Neural progenitor cell (in vitro differentiated cells): ENCODE measurements around the gene TSPEAR.

Experiments
- EZH2 ChIP-seq: fragments of 200-600 bp; sonication (generic); IDR thresholded peaks from 2 replicates; pipeline ENCODE4 v1.6.1; 2017; ENCODE audit warnings: antibody characterized with exemption, mild to moderate bottlenecking, moderate library complexity
- EZH2phosphoT487 ChIP-seq: fragments of 200-600 bp; sonication (generic); IDR thresholded peaks from 2 replicates; pipeline ENCODE4 v1.6.1; 2017; ENCODE audit warnings: antibody characterized with exemption
- TF ChIP-seq, protein P1 (sequence below): fragments of 200-600 bp; sonication (generic); IDR thresholded peaks from 2 replicates; pipeline ENCODE4 v1.5.1; 2017; ENCODE audit warnings: antibody characterized with exemption, mild to moderate bottlenecking

DNA sequence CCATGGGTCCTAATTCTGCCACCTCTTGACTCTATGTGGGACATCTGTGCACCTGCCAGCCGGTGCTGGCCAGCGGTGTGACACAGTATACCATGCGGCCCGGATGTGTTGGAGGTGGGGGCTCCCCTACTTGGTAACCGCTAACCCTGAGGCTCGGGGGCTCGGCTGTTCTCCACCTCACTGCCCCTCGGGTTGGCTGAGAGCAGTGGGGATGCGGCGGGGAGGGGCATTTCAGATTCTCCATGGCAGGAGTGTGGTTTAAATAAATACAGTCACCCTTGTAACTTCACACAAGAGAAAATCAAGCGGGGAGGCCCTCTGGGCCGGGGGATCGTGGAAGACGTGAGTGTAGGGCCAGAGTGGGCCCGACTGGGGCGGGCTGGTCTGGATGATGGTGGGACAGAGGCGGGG is 182.4 kb downstream of the TSPEAR start:
- TF ChIP-seq, protein P1, sequence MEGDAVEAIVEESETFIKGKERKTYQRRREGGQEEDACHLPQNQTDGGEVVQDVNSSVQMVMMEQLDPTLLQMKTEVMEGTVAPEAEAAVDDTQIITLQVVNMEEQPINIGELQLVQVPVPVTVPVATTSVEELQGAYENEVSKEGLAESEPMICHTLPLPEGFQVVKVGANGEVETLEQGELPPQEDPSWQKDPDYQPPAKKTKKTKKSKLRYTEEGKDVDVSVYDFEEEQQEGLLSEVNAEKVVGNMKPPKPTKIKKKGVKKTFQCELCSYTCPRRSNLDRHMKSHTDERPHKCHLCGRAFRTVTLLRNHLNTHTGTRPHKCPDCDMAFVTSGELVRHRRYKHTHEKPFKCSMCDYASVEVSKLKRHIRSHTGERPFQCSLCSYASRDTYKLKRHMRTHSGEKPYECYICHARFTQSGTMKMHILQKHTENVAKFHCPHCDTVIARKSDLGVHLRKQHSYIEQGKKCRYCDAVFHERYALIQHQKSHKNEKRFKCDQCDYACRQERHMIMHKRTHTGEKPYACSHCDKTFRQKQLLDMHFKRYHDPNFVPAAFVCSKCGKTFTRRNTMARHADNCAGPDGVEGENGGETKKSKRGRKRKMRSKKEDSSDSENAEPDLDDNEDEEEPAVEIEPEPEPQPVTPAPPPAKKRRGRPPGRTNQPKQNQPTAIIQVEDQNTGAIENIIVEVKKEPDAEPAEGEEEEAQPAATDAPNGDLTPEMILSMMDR = no peak
- no peak for TF ChIP-seq EZH2
- TF ChIP-seq EZH2phosphoT487 = no peak
